OCI-LY1 (cell line): ENCODE measurements around the gene CALM3.

ENCODE experiments used
- EZH2 ChIP-seq: fragments of 200-600 bp; sonication (generic), shearing (Covaris generic); IDR thresholded peaks from 2 replicates; pipeline ENCODE4 v1.8.0; 2017; ENCODE audit warnings: borderline replicate concordance, mixed run types, mild to moderate bottlenecking, antibody characterized with exemption, low read length, moderate library complexity, mixed read lengths
- TF ChIP-seq, protein P1 (sequence below): fragments of 200-600 bp; sonication (generic), shearing (Covaris generic); IDR thresholded peaks from 2 replicates; pipeline ENCODE4 v1.5.1; 2017; ENCODE audit warnings: mild to moderate bottlenecking, antibody characterized with exemption, low read length, moderate library complexity, mixed read lengths

DNA sequence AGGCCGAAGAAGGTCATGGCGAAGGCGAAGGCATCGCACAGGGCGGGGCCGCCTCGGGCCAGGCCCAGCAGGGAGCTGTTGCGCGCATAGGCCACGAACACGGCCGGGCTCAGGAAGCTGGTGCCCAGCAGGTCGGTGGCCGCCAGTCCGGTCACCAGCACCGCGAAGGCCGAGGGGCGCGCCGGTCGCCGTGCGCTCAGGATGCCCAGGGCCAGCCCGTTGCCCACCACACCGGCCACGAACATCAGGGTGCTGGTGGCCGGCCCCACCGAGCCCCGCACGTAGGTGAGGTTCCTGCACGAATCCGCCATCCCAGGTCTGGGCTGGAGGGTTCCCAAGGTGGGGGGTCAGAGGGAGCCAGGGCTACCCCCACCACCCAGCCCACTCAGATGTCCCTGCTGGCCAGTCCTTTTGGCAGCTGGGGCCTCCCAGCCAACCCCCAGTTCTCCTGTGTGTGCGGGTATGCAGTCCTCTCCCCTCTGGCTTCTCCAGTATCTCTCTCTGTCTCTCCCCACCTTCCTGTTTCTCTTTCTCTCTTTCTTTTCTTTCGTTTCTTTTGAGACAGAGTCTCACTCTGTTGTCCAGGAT lies 22.9 kb downstream of the CALM3 start:
- TF ChIP-seq, protein P1, sequence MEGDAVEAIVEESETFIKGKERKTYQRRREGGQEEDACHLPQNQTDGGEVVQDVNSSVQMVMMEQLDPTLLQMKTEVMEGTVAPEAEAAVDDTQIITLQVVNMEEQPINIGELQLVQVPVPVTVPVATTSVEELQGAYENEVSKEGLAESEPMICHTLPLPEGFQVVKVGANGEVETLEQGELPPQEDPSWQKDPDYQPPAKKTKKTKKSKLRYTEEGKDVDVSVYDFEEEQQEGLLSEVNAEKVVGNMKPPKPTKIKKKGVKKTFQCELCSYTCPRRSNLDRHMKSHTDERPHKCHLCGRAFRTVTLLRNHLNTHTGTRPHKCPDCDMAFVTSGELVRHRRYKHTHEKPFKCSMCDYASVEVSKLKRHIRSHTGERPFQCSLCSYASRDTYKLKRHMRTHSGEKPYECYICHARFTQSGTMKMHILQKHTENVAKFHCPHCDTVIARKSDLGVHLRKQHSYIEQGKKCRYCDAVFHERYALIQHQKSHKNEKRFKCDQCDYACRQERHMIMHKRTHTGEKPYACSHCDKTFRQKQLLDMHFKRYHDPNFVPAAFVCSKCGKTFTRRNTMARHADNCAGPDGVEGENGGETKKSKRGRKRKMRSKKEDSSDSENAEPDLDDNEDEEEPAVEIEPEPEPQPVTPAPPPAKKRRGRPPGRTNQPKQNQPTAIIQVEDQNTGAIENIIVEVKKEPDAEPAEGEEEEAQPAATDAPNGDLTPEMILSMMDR = no peak
- TF ChIP-seq EZH2 = no peak
